Trophoblast cell (in vitro differentiated cells and primary cell): ENCODE results near the gene PRSS3.
"Not testable (repeated sequence)": the region's sequence is repeated elsewhere in the genome, so short reads cannot be mapped to it uniquely, and the experiment has no call there.

Experiments used
- DNase-seq, 2 donors: peaks; one replicate each; pipeline ENCODE4 v3.0.0-alpha.2; 2016
- H2AFZ ChIP-seq: 2 replicates; pipeline ENCODE4 v1.6.1; 2013; ENCODE audit warnings: low read length, moderate library complexity, mild to moderate bottlenecking; ENCODE audit not compliant: insufficient read depth, poor library complexity
- H2AK5ac ChIP-seq: 2 replicates; pipeline ENCODE4 v1.6.1; 2013; ENCODE audit warnings: mild to moderate bottlenecking, low read length
- H2BK120ac ChIP-seq: 2 replicates; pipeline ENCODE4 v1.6.1; 2013; ENCODE audit warnings: low read length, mild to moderate bottlenecking, moderate library complexity; ENCODE audit not compliant: insufficient read depth, poor library complexity
- H2BK12ac ChIP-seq: 2 replicates; pipeline ENCODE4 v1.6.1; 2013; ENCODE audit warnings: mild to moderate bottlenecking, low read length, moderate library complexity
- H2BK5ac ChIP-seq: 2 replicates; pipeline ENCODE4 v1.6.1; 2013; ENCODE audit warnings: low read length, low read depth, moderate library complexity, mild to moderate bottlenecking; ENCODE audit not compliant: poor library complexity
- H3K14ac ChIP-seq: 2 replicates; pipeline ENCODE4 v1.6.1; 2013; ENCODE audit warnings: mild to moderate bottlenecking, low read length
- H3K18ac ChIP-seq: 2 replicates; pipeline ENCODE4 v1.6.1; 2013; ENCODE audit warnings: mild to moderate bottlenecking, low read length
- H3K23ac ChIP-seq: 2 replicates; pipeline ENCODE4 v1.6.1; 2013; ENCODE audit warnings: low read length
- H3K27ac ChIP-seq: 2 replicates; pipeline ENCODE4 v1.5.1; 2013; ENCODE audit warnings: low read depth, mild to moderate bottlenecking, inconsistent platforms, low read length, moderate library complexity
- H3K27me3 ChIP-seq: 2 replicates; pipeline ENCODE4 v1.6.1; 2013; ENCODE audit warnings: inconsistent platforms, mild to moderate bottlenecking, low read length, moderate library complexity; ENCODE audit not compliant: insufficient read depth
- H3K36me3 ChIP-seq, 2 experiments: 1 replicate in 1 of 2; 2 replicates in 1 of 2; pipeline ENCODE4 v1.6.1; 2013; ENCODE audit warnings: low read length in 2 of 2, mild to moderate bottlenecking in 2 of 2, moderate library complexity in 1 of 2; ENCODE audit not compliant: insufficient read depth in 2 of 2, control insufficient read depth in 1 of 2
- H3K4ac ChIP-seq: 2 replicates; pipeline ENCODE4 v1.6.1; 2013; ENCODE audit warnings: low read depth, mild to moderate bottlenecking, low read length, moderate library complexity
- H3K4me1 ChIP-seq, 2 experiments: 1 replicate in 1 of 2; 2 replicates in 1 of 2; pipeline ENCODE4 v1.6.1; 2013; ENCODE audit warnings: low read length in 2 of 2, mild to moderate bottlenecking in 2 of 2, moderate library complexity in 1 of 2; ENCODE audit not compliant: insufficient read depth in 2 of 2, control insufficient read depth in 1 of 2
- H3K4me2 ChIP-seq: 2 replicates; pipeline ENCODE4 v1.6.1; 2013; ENCODE audit warnings: inconsistent platforms, mild to moderate bottlenecking, low read length, moderate library complexity
- H3K4me3 ChIP-seq: 2 replicates; pipeline ENCODE4 v1.5.1; 2013; ENCODE audit warnings: mild to moderate bottlenecking, low read depth, low read length, inconsistent platforms
- H3K79me1 ChIP-seq: one replicate; pipeline ENCODE4 v1.6.1; 2013; ENCODE audit warnings: low read length
- H3K79me2 ChIP-seq: 2 replicates; pipeline ENCODE4 v1.6.1; 2013; ENCODE audit warnings: low read length, mild to moderate bottlenecking; ENCODE audit not compliant: control insufficient read depth, insufficient read depth, poor library complexity
- H3K9ac ChIP-seq: 2 replicates; pipeline ENCODE4 v1.6.1; 2013; ENCODE audit warnings: mild to moderate bottlenecking, low read length
- H3K9me3 ChIP-seq: 2 replicates; pipeline ENCODE4 v1.6.1; 2013; ENCODE audit warnings: low read depth, mild to moderate bottlenecking, control low read depth, inconsistent platforms, low read length; ENCODE audit not compliant: insufficient read depth
- H4K12ac ChIP-seq: 2 replicates; pipeline ENCODE4 v1.6.1; 2013; ENCODE audit warnings: low read depth, mild to moderate bottlenecking, low read length, moderate library complexity
- H4K8ac ChIP-seq: 2 replicates; pipeline ENCODE4 v1.6.1; 2013; ENCODE audit warnings: low read depth, mild to moderate bottlenecking, low read length, moderate library complexity
- H4K91ac ChIP-seq: one replicate; pipeline ENCODE4 v1.6.1; 2013; ENCODE audit warnings: low read depth, mild to moderate bottlenecking, low read length, moderate library complexity
- WGBS: extraction: QIAGEN DNeasy Blood & Tissue Kit; methylation state at CpG from one replicate; pipeline ENCODE4 v1.1.7; 2013; ENCODE audit warnings: missing lambda C conversion rate; ENCODE audit not compliant: insufficient read length, insufficient coverage; ENCODE audit errors: extremely low coverage; 5-methylcytosine and 5-hydroxymethylcytosine counted together

The PRSS3 gene

GRCh38 chr9:33808979-33809322 is 13.6 kb downstream of the PRSS3 start:
- not testable (repeated sequence) for DNase-seq, H3K27ac ChIP-seq, H3K4ac ChIP-seq, H3K14ac ChIP-seq, H3K9ac ChIP-seq, H3K9me3 ChIP-seq, H2BK5ac ChIP-seq, H4K8ac ChIP-seq, H3K4me1 ChIP-seq, H3K23ac ChIP-seq, H2AFZ ChIP-seq, H2AK5ac ChIP-seq, H3K79me2 ChIP-seq, H2BK120ac ChIP-seq, H3K4me2 ChIP-seq, H3K36me3 ChIP-seq, H2BK12ac ChIP-seq, H3K4me3 ChIP-seq, H4K12ac ChIP-seq, H3K27me3 ChIP-seq, H3K79me1 ChIP-seq, H3K18ac ChIP-seq, H4K91ac ChIP-seq
- WGBS = no CpG with 5 or more reads among the region's 1 CpG

DNA sequence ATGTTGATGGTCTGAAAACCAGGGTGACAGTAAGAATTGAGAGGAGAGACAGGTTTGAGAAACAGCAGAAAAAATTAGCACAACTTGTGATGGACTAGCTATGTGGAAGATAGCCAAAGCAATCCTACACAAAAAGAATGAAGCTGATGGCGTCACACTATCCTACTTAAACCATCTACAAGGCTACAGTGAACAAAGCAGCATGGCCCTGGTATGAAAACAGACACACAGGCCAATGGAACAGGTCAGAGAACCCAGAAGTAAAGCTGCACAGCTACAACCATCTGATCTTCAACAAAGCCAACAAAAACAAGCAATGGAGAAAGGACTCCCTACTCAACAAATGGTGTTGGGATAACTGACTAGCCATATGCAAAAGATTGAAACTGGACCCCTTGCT is 14.1 kb downstream of the PRSS3 start:
- H3K79me2 ChIP-seq = no peaks in the 10 kb centered on the region
- no peak overlapping the region for H3K18ac ChIP-seq
- H3K36me3 ChIP-seq = no peaks in the 10 kb centered on the region
- H3K27me3 ChIP-seq = no peaks in the 10 kb centered on the region
- no peaks in the 10 kb centered on the region for H3K9me3 ChIP-seq
- no peak overlapping the region for H2AFZ ChIP-seq
- H3K4me3 ChIP-seq = no peak overlapping the region
- H3K23ac ChIP-seq = no peak overlapping the region
- H4K91ac ChIP-seq = no peak overlapping the region
- no peak overlapping the region for H4K8ac ChIP-seq
- H4K12ac ChIP-seq = no peak overlapping the region
- no peak overlapping the region for H3K27ac ChIP-seq
- H3K4me2 ChIP-seq = no peak overlapping the region
- H2AK5ac ChIP-seq = no peak overlapping the region
- no peak overlapping the region for H3K14ac ChIP-seq
- no peaks in the 10 kb centered on the region for H3K4me1 ChIP-seq
- no peak overlapping the region for H3K9ac ChIP-seq
- no CpG with 5 or more reads among the region's 1 CpG for WGBS
- no peak overlapping the region for H2BK5ac ChIP-seq
- no peak overlapping the region for H3K4ac ChIP-seq
- no peak for DNase-seq
- H3K79me1 ChIP-seq = no peaks in the 10 kb centered on the region
- no peak overlapping the region for H2BK12ac ChIP-seq
- no peak overlapping the region for H2BK120ac ChIP-seq

GRCh38 chr9:33813712-33814641 is 18.6 kb downstream of the PRSS3 start:
- peak in 1 of 2 donors; percentile 71 for DNase-seq
- no peak overlapping the region for H2AFZ ChIP-seq
- H2BK12ac ChIP-seq = no peak overlapping the region
- H2BK5ac ChIP-seq = no peak overlapping the region
- H3K9me3 ChIP-seq = no peaks in the 10 kb centered on the region
- H2BK120ac ChIP-seq = no peak overlapping the region
- no peak overlapping the region for H4K12ac ChIP-seq
- H3K79me2 ChIP-seq = peaks cover 21% of the 10 kb centered on the region
- H3K14ac ChIP-seq = no peak overlapping the region
- H3K4me1 ChIP-seq = peaks cover 0 to 4% of the 10 kb centered on the region in 2 experiments
- no peak overlapping the region for H3K23ac ChIP-seq
- no peak overlapping the region for H3K27ac ChIP-seq
- no peak overlapping the region for H3K18ac ChIP-seq
- H3K4me3 ChIP-seq = no peak overlapping the region
- H3K4me2 ChIP-seq = no peak overlapping the region
- H2AK5ac ChIP-seq = peak overlapping the region; percentile 66
- H3K27me3 ChIP-seq = no peaks in the 10 kb centered on the region
- H4K8ac ChIP-seq = no peak overlapping the region
- H3K4ac ChIP-seq = no peak overlapping the region
- peaks cover 19% of the 10 kb centered on the region for H3K79me1 ChIP-seq
- H3K36me3 ChIP-seq = no peaks in the 10 kb centered on the region
- no peak overlapping the region for H3K9ac ChIP-seq
- no CpG with 5 or more reads among the region's 8 CpGs for WGBS
- no peak overlapping the region for H4K91ac ChIP-seq

- H3K79me2 ChIP-seq = peaks cover 25% of the 10 kb centered on the region
- no peak overlapping the region for H2BK12ac ChIP-seq
- no peaks in the 10 kb centered on the region for H3K27me3 ChIP-seq
- H3K79me1 ChIP-seq = peaks cover 19% of the 10 kb centered on the region
- no peak overlapping the region for H3K4me2 ChIP-seq
- no peak overlapping the region for H4K91ac ChIP-seq
- H2BK5ac ChIP-seq = no peak overlapping the region
- H2BK120ac ChIP-seq = no peak overlapping the region
- H3K4ac ChIP-seq = no peak overlapping the region
- H3K27ac ChIP-seq = no peak overlapping the region
- peaks cover 0 to 7% of the 10 kb centered on the region in 2 experiments for H3K4me1 ChIP-seq
- no peak overlapping the region for H3K18ac ChIP-seq
- H4K12ac ChIP-seq = no peak overlapping the region
- no peaks in the 10 kb centered on the region for H3K36me3 ChIP-seq
- WGBS = no CpG with 5 or more reads among the region's 7 CpGs
- H2AK5ac ChIP-seq = no peak overlapping the region
- no peak overlapping the region for H2AFZ ChIP-seq
- no peaks in the 10 kb centered on the region for H3K9me3 ChIP-seq
- no peak overlapping the region for H3K9ac ChIP-seq
- H3K4me3 ChIP-seq = no peak overlapping the region
- no peak for DNase-seq
- H3K14ac ChIP-seq = no peak overlapping the region
- H4K8ac ChIP-seq = no peak overlapping the region
- no peak overlapping the region for H3K23ac ChIP-seq
These were observed 20.4 kb downstream of the PRSS3 start for GRCh38 chr9:33815781-33816180.
